Spleen (tissue), 11 donors: ENCODE data around the gene ACP5. TPM values are rescaled to one million over a fixed set of nuclear protein-coding genes. Genes with fewer than 3 reads are reported as not detected.

Experiments used
- DNase-seq: peaks from one replicate; pipeline ENCODE4 v3.0.0-alpha.2; 2020
- H3K27ac ChIP-seq, 8 donors: fragments of 200-600 bp; sonication (generic) in 7 of 8; 1 replicate in 4 of 8; 2 replicates in 4 of 8; pipeline versions ENCODE4 v1.5.0 to v1.8.0; 2016 to 2021; ENCODE audit warnings: inconsistent platforms in 4 of 8, mild to moderate bottlenecking in 4 of 8, moderate library complexity in 1 of 8
- H3K27me3 ChIP-seq, 7 donors: fragments of 200-600 bp; sonication (generic) in 6 of 7; replicated peaks in 1 of 7; 1 replicate in 4 of 7; 2 replicates in 3 of 7; pipeline versions ENCODE4 v1.5.0 to v1.8.0; 2016 to 2021; ENCODE audit warnings: inconsistent platforms in 3 of 7, mild to moderate bottlenecking in 1 of 7
- H3K36me3 ChIP-seq, 6 donors: fragments of 200-600 bp; sonication (generic) in 5 of 6; 1 replicate in 4 of 6; 2 replicates in 2 of 6; pipeline versions ENCODE4 v1.5.0 to v1.8.0; 2016 to 2021; ENCODE audit warnings: inconsistent platforms in 2 of 6
- H3K4me1 ChIP-seq, 6 donors: fragments of 200-600 bp; sonication (generic) in 5 of 6; 1 replicate in 3 of 6; 2 replicates in 3 of 6; pipeline versions ENCODE4 v1.5.0 to v1.8.0; 2016 to 2021; ENCODE audit warnings: inconsistent platforms in 3 of 6
- H3K4me3 ChIP-seq, 8 donors: fragments of 200-600 bp; sonication (generic) in 7 of 8; 1 replicate in 4 of 8; 2 replicates in 4 of 8; pipeline versions ENCODE4 v1.5.0 to v1.8.0; 2016 to 2021; ENCODE audit warnings: inconsistent platforms in 4 of 8, mild to moderate bottlenecking in 4 of 8, moderate library complexity in 2 of 8
- H3K9me3 ChIP-seq, 8 donors: fragments of 200-600 bp; sonication (generic) in 7 of 8; 1 replicate in 4 of 8; 2 replicates in 4 of 8; pipeline versions ENCODE4 v1.5.0 to v1.8.0; 2016 to 2021; ENCODE audit warnings: inconsistent platforms in 4 of 8
- POLR2A ChIP-seq, 3 donors: fragments of 450-650 bp; IDR thresholded peaks; one replicate each; pipeline ENCODE4 v1.5.1; 2017; ENCODE audit warnings: antibody characterized with exemption in 3 of 3, mild to moderate bottlenecking in 1 of 3
- POLR2AphosphoS5 ChIP-seq, 3 donors: sonication (generic); formaldehyde crosslinking; IDR thresholded peaks; one replicate each; pipeline ENCODE4 v1.5.1; 2017; ENCODE audit warnings: antibody characterized with exemption in 3 of 3
- WGBS, 5 donors: extraction: QIAGEN DNeasy Blood & Tissue Kit in 3 of 5; methylation state at CpG; one replicate each; pipeline versions ENCODE4 v1.1.5 to v1.1.7; 2013 to 2018; 5-methylcytosine and 5-hydroxymethylcytosine counted together
- intact Hi-C: fragments of 100-400 bp; cut with DNase I; formaldehyde crosslinking; loops from one replicate; pipeline ENCODE4 v1.15.0; 2023; ENCODE audit warnings: low total_unique reads
- polyA plus RNA-seq, 3 donors: library from polyadenylated mRNA; stranded (reverse); fragments of 200-250 nt; gene quantifications; one replicate each; pipeline ENCODE4 v1.2.1, GENCODE V29; 2013
- total RNA-seq, 7 donors: library from RNA; depleted of rRNA in 3 of 7; stranded (reverse); fragments of >200 nt in 3 of 7; fragmentation: NEBNext Ultra II Directional in 4 of 7; extraction: Animal tissue kit (Norgen Biotek cat#: 25700) in 4 of 7; gene quantifications; one replicate each; pipeline versions ENCODE4 v1.1.0 to v1.2.1, GENCODE V29; 2016 to 2021
- TF ChIP-seq, protein P1 (sequence below), 11 experiments: fragments of 200-600 bp in 7 of 11; fragments of 450-650 bp in 4 of 11; sonication (generic) in 4 of 11; IDR thresholded peaks in 8 of 11; conservative IDR thresholded peaks in 3 of 11; 1 replicate in 7 of 11; 2 replicates in 4 of 11; pipeline versions ENCODE4 v1.4.0 to v1.8.0; 2016 to 2021; ENCODE audit warnings: antibody characterized with exemption in 11 of 11, inconsistent platforms in 4 of 11, mild to moderate bottlenecking in 1 of 11
- donor health status: healthy with polysubstance abuse.
- donor health status: DM: no; HTN: no; CAD: no; lungs with moderate emphysema.
- donor health status: DM: no; HTN: no; CAD: no.
- donor health status: Bipolar disorder and iron deficiency.
- donor health status: healthy.
- donor health status: DM: no; HTN: no; CAD: no.
- donor health status: DM: yes; HTN: yes; CAD: no.

ACP5 gene
- total and polyA plus RNA-seq, 10 donors = 41.7 to 332 (median 69.2) TPM

DNA sequence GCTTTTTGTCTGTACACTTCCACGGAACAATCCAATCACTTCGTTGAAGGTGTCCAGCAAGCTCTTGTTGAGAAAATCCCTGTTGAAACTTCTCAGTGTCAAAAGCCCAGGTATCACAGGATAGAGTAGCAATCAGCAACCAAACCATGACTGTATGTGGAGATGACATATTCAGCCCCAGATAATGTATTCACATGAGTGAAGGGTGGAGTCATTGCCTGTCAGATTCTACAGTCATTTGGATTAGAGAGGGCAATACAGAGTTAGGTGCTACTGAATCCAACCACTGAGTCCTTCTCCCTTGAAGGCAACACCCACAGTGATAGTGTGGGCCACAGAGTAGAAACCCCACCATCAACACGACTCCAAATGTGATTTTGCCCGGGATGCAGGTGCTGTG, 43.1 kb upstream of the ACP5 start:
- DNase-seq = no peak
- peaks cover 19 to 66% (median 54%) of the 10 kb centered on the region in 6 donors for H3K36me3 ChIP-seq
- peaks cover 16 to 51% (median 44%) of the 10 kb centered on the region in 8 donors for H3K9me3 ChIP-seq
- no peak overlapping the region for H3K4me3 ChIP-seq
- intact Hi-C loops = no loop called here
- H3K27ac ChIP-seq = no peak overlapping the region
- TF ChIP-seq, protein P1, sequence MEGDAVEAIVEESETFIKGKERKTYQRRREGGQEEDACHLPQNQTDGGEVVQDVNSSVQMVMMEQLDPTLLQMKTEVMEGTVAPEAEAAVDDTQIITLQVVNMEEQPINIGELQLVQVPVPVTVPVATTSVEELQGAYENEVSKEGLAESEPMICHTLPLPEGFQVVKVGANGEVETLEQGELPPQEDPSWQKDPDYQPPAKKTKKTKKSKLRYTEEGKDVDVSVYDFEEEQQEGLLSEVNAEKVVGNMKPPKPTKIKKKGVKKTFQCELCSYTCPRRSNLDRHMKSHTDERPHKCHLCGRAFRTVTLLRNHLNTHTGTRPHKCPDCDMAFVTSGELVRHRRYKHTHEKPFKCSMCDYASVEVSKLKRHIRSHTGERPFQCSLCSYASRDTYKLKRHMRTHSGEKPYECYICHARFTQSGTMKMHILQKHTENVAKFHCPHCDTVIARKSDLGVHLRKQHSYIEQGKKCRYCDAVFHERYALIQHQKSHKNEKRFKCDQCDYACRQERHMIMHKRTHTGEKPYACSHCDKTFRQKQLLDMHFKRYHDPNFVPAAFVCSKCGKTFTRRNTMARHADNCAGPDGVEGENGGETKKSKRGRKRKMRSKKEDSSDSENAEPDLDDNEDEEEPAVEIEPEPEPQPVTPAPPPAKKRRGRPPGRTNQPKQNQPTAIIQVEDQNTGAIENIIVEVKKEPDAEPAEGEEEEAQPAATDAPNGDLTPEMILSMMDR (IDR thresholded peaks at IDR 0.05 in 8 of 11, conservative IDR thresholded peaks at IDR 0.05 in 3 of 11) = no peak
- no peak for TF ChIP-seq POLR2A (IDR thresholded peaks at IDR 0.05)
- no peak for TF ChIP-seq POLR2AphosphoS5 (IDR thresholded peaks at IDR 0.05)
- H3K27me3 ChIP-seq = peaks cover 0 to 10% (median 0%) of the 10 kb centered on the region in 7 donors
- WGBS, 5 donors = 70 to 95% (median 75%) methylated on average over 4 of the region's 4 CpGs
- H3K4me1 ChIP-seq = peaks cover 0 to 19% (median 12%) of the 10 kb centered on the region in 6 donors

DNA sequence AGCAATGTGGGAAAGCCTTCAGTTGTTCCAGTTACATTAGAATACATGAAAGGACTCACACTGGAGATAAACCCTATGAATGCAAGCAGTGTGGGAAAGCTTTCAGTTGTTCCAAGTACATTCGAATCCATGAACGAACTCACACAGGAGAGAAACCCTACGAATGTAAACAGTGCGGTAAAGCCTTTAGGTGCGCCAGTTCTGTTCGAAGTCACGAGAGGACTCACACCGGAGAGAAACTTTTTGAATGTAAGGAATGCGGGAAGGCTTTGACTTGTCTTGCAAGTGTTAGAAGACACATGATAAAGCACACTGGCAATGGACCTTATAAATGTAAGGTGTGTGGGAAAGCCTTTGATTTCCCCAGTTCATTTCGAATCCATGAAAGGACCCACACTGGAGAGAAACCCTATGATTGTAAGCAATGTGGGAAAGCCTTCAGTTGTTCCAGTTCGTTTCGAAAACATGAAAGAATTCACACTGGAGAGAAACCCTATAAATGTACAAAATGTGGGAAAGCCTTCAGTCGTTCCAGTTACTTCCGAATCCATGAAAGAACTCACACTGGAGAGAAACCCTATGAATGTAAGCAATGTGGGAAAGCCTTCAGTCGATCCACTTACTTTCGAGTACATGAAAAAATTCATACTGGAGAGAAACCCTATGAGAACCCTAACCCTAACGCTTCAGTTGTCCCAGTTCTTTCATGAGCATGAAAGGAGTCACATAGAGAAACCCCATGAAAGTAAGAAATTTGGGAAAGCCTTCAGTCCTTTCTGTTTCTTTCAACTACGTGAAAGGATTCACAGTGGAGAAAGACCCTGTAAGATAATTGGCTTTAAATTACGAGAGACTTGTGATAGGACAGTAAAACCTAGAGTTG, 40.0 kb upstream of the ACP5 start:
- no peaks in the 10 kb centered on the region for H3K27me3 ChIP-seq
- TF ChIP-seq POLR2AphosphoS5 (IDR thresholded peaks at IDR 0.05) (no peak), POLR2A (IDR thresholded peaks at IDR 0.05) (no peak)
- TF ChIP-seq, protein P1 (IDR thresholded peaks at IDR 0.05 in 8 of 11, conservative IDR thresholded peaks at IDR 0.05 in 3 of 11) = no peak
- DNase-seq = no peak
- no peaks in the 10 kb centered on the region for H3K4me1 ChIP-seq
- peak overlapping the region in 1 of 8 donors; percentile 21 for H3K4me3 ChIP-seq
- H3K36me3 ChIP-seq = peaks cover 19 to 88% (median 67%) of the 10 kb centered on the region in 6 donors
- intact Hi-C loops = no loop called here
- 96 to 99% (median 98%) methylated on average over 19 of the region's 19 CpGs for WGBS, 5 donors
- H3K27ac ChIP-seq = no peak overlapping the region
- H3K9me3 ChIP-seq = peaks cover 16 to 63% (median 48%) of the 10 kb centered on the region in 8 donors

GRCh38 chr19:11612816-11613511, 35.5 kb upstream of the ACP5 start:
- H3K27me3 ChIP-seq = no peaks in the 10 kb centered on the region
- H3K9me3 ChIP-seq = peaks cover 11 to 41% (median 27%) of the 10 kb centered on the region in 8 donors
- DNase-seq = no peak
- H3K27ac ChIP-seq = no peak overlapping the region
- no peak overlapping the region for H3K4me3 ChIP-seq
- intact Hi-C loops = no loop called here
- no peaks in the 10 kb centered on the region for H3K4me1 ChIP-seq
- TF ChIP-seq, protein P1 (IDR thresholded peaks at IDR 0.05 in 8 of 11, conservative IDR thresholded peaks at IDR 0.05 in 3 of 11) = no peak
- no peak for TF ChIP-seq POLR2A (IDR thresholded peaks at IDR 0.05)
- TF ChIP-seq POLR2AphosphoS5 (IDR thresholded peaks at IDR 0.05) = no peak
- WGBS, 5 donors = 95 to 99% (median 96%) methylated on average over 5 of the region's 5 CpGs
- peaks cover 17 to 51% (median 38%) of the 10 kb centered on the region in 6 donors for H3K36me3 ChIP-seq

- DNase-seq = no peak
- Histone ChIP-seq H3K4me3 (no peak overlapping the region), H3K4me1 (no peaks in the 10 kb centered on the region), H3K9me3 (peaks cover 3 to 41% (median 25%) of the 10 kb centered on the region in 8 donors), H3K27ac (no peak overlapping the region), H3K27me3 (no peaks in the 10 kb centered on the region), H3K36me3 (peaks cover 7 to 51% (median 29%) of the 10 kb centered on the region in 6 donors)
- 92 to 100% (median 97%) methylated on average over 1 of the region's 1 CpG for WGBS, 5 donors
- intact Hi-C loops = no loop called here
- TF ChIP-seq POLR2A (IDR thresholded peaks at IDR 0.05) (no peak), POLR2AphosphoS5 (IDR thresholded peaks at IDR 0.05) (no peak)
- TF ChIP-seq, protein P1 (IDR thresholded peaks at IDR 0.05 in 8 of 11, conservative IDR thresholded peaks at IDR 0.05 in 3 of 11) = no peak
Observed at GRCh38 chr19:11611730-11612129, 34.3 kb upstream of the ACP5 start.
